HFF-Myc (cell line): ENCODE results near the gene CELF4.

Experiments used
- DNase-seq: peaks from one replicate; pipeline ENCODE4 v3.0.0-alpha.2; 2011; ENCODE audit warnings: low read depth; ENCODE audit errors: extremely low read depth
- H3K4me3 ChIP-seq: replicated peaks from 2 replicates; pipeline ENCODE4 v1.5.1; 2011; ENCODE audit warnings: low read depth, mild to moderate bottlenecking, control low read depth, low read length
- CTCF ChIP-seq: IDR thresholded peaks from 2 replicates; pipeline ENCODE4 v1.5.1; 2012; ENCODE audit warnings: mild to moderate bottlenecking, low read depth, low read length, control low read depth; ENCODE audit errors: missing control alignments

Gene CELF4

GRCh38 chr18:37328946-37329719 is 236.5 kb downstream of the CELF4 start:
- DNase-seq = no peak
- TF ChIP-seq CTCF = no peak
- H3K4me3 ChIP-seq = no peak overlapping the region

- TF ChIP-seq CTCF = no peak
- H3K4me3 ChIP-seq = no peak overlapping the region
- DNase-seq = no peak
These were observed 238.5 kb downstream of the CELF4 start for GRCh38 chr18:37327063-37327577.

DNA sequence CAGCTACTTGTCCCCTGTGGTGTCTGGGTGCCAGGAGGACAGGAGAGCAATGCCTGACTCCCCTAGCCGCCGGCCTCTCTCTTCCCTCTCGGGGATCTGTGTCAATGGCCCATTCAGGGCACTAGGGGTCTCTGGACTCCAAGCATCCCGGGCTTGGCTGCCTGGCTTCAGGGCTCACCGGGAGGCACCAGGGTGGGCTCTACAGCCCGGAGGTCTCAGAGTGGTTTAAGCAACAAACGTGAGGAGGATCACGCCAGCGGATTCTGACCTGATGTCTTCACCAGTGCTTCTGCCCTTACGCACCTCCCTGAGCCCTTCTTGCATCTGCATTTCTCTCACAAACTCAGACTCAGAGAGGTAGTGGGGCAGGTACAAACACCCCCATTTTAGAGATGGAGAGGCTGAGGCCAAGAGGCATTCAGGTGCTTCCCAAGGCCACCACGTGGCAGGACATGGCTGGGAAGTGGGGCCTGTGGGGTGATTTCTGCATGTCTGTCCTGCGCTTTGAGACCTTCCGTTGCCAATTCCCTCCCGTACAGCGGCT is 243.0 kb downstream of the CELF4 start:
- no peak overlapping the region for H3K4me3 ChIP-seq
- TF ChIP-seq CTCF = peak; percentile 93
- no peak for DNase-seq

GRCh38 chr18:37321582-37322491 is 243.8 kb downstream of the CELF4 start:
- H3K4me3 ChIP-seq = no peak overlapping the region
- TF ChIP-seq CTCF = no peak
- DNase-seq = no peak

GRCh38 chr18:37320317-37320716 is 245.3 kb downstream of the CELF4 start:
- DNase-seq = no peak
- H3K4me3 ChIP-seq = no peak overlapping the region
- TF ChIP-seq CTCF = no peak
